Raji (cell line): ENCODE results near the gene EEF2K.

Experiments used
- POLR2A ChIP-seq: IDR thresholded peaks from 2 replicates; pipeline ENCODE4 v1.6.1; 2011; ENCODE audit warnings: low read depth, low read length, control low read depth; ENCODE audit not compliant: insufficient read depth

EEF2K gene

DNA sequence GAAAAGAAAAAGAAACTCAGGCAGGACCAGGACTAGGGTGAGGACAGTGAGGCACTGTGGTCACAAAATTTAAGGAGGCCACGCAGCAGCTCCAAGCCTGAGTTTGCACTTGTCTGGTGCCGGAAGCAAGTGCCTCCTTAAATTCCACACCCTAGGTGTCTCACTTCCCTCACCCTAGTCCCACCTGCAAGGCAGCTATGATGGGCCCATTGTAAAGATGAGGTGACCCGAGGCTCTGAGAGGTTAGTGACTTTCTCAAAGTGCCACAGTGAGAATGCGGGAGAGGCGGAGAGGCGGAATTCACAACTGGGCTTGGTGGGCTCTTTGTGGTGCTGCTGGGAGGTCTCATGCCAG lies 21.5 kb upstream of the EEF2K start:
- TF ChIP-seq POLR2A: no peak

DNA sequence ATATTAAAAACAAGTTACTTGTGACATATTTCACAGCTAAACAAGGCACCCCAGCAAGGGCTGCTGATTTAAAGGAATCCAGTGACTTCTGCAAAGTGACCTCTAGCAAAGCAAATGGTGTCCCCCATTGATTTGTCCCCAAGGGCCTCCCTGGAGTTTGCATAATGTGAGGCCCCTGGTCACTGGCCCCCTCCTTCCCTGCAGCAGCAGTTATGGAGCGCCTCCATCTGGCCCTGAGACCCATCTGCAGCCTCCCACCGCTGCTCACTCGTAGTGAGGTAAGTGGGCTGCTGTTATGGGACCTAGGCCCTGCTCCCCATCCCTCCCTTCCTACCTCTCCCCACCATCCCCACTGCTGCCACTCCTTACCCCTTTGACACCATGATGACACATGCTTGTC lies 19.6 kb upstream of the EEF2K start:
- TF ChIP-seq POLR2A: no peak

DNA sequence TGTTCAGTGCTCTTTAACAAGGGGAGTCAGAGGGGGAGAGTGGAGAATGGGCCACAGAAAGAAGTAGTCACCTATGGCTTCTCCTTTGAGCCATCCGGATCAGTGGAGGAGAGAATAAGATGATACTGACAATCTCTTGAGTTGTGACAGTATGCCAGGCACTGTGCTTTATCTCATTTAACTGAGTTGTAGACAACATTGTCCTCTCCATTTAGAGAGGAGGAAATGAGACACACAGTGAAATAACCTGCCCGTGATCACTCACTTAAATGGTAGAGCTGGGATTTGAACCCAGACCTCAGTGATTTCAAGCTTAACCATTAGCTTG lies 17.8 kb upstream of the EEF2K start:
- no peak for TF ChIP-seq POLR2A

DNA sequence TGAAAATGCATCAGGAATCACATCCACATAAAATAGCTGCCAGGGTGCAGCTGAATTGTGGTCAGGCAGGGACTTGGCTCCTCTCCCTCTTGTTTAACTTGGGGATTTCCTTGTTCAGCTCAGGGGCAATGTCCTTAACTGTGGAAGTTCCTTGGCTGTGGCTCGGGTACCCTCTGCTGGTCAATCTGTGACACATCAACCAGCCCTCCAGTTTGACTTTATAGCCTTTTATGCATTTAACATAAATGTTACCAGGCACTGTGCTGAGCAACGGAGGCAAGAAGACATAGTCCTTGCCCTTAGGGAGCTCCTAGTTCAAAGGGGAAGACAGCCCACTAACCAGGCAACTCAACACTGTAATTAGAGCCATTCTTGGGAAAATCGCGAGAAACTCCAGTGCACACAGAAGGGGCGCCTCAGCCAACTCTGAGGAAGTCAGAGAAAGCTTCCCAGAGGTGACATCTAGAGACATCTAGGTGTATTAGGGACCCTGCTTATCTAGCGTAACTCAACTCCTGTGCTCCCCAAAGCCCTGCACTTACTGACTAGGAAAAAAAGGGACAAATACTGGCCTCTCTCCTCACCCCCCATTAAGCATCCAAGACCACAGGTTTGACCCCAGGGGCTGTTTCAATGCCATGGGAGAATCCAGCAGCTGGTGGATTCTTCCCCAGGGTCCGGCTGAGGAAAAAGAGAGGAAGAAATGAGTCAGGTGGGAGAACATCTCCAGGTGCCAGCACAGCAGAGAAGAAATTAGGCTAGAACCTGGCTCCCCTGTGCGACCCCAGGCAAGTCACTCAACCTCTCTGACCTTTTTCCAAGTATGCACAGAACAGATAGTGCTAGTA lies 17.3 kb upstream of the EEF2K start:
- TF ChIP-seq POLR2A: no peak

DNA sequence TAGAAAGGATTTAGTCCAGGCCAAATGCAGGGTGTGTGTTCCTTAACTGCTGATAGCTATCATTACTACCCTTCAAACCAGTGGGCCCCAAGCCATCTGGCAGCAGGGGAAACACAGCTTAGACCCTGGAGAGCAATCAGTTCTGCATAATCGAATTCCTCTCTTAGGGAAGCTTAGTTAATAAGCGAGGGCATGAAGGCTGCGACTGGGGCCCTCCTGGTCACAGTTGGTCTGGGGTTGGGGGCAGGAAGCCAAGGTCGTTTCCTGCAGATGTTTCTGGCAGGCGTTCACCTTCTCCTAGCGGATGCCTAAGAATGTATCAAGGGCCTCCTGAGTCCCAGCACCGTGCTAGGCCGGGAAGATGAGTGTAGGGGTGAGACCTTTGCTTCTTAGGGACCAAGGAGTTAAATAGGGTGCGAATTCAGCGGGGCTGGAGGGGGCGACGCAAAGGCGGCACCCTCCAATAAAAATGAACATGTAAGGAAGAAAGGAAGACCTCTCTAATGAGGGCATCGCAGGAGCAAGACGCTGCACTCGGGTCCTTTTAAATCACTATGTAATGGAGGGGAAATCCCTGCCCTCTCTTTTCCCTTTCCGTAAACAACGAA lies 16.5 kb upstream of the EEF2K start:
- no peak for TF ChIP-seq POLR2A

DNA sequence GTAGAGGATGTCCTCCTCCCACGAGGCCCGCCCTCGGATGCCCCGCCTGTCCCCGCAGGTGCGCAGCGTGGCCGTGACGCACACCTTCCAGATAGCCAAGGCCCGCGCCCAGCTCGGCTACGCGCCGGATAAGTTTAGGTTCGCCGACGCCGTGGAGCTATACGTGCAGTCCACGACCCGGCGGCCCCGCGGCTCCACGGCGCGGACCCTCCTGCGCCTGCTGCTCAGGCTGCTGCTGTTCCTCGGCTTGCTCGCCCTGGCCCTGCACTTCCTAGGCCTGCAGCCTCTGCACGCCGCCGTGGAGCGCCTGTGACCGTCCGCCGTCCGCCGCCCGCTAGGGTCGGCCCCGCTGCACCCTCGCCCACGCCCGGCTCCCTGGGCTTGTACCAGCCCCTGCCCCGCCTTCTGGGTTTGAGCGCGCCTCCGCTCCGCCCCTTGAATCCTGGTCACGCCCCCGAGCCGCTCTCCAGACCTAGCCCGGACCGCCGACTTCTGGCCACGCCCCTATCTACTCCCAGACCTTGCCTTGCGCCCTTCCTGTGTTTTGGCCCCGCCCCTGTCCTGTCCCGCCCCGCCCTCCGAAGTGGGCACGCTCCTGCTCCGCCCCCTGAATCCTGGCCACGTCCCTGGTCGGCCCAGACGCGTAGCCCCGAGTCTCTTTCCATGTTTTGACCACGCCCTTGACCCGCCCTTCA lies 15.8 kb upstream of the EEF2K start:
- TF ChIP-seq POLR2A: peak; percentile 84

DNA sequence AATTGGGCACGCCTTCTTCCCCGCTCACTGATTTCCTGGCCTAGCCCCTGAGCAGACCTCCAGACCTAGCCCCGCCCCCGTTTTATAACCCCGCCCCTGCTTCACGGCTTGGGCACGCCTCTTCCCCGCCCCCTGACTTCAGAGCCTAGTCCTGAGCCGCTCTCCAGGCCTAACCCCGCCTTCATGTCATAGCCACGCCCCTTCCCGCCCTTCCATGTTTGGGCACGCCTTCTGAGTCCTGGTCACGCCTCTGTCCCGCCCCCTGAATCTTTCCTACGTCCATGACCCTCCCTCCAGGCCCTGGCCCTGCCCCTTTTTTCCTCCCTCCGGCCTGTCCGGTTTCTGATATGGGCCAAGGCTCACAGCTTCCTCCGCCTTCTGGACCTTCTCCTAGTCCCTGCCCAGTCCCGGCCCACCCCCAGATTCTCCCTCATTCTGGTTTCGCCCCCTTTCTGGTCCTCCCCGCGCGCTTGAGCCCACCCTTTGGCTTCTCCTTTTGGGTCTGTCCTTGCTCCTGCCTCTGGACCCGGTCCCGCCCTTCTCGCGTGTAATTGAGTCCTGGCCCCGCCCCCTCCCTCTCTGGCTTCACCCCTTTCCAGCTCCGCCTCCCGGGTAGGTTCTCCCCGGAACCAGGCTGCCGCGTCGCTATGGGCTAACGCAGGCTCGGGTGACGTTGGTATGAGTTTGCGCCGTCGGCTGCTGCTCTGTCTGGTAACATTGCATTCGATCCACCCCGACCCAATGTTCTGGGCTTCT lies 15.1 kb upstream of the EEF2K start:
- TF ChIP-seq POLR2A: peak; percentile 83

DNA sequence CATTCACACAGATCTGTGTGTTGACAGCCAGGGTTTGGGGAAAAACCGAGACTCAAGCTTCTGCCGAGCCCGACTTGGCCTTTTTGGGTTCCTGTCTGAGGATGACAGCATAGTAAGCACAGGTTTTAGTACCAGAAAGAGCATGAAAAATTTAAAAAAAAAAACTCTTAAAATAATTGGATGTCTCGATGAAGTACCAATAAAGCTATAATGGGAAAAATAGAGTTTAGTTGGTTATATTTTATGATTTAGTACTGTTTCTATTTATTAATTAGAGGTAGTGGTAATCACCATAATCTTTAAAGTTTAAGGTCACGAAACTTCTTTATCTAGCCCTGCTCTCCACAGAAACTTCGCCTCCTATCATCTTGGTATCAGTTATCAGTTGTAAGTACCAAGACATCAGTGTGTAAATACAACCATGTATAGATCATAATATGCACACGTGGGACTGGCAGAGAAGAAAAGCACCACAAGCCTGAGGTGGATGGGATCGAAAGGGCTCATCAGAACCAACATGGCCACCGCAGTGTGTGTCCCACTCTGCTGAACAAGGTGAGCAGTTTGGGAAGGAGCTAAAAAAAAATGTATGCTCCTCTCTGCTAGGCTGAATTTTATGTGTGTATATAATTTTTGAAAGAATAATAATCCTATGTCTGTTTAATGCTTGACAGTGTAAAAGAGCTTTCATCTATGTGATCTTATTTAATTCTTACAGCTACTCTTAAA lies 14.4 kb upstream of the EEF2K start:
- TF ChIP-seq POLR2A: no peak

DNA sequence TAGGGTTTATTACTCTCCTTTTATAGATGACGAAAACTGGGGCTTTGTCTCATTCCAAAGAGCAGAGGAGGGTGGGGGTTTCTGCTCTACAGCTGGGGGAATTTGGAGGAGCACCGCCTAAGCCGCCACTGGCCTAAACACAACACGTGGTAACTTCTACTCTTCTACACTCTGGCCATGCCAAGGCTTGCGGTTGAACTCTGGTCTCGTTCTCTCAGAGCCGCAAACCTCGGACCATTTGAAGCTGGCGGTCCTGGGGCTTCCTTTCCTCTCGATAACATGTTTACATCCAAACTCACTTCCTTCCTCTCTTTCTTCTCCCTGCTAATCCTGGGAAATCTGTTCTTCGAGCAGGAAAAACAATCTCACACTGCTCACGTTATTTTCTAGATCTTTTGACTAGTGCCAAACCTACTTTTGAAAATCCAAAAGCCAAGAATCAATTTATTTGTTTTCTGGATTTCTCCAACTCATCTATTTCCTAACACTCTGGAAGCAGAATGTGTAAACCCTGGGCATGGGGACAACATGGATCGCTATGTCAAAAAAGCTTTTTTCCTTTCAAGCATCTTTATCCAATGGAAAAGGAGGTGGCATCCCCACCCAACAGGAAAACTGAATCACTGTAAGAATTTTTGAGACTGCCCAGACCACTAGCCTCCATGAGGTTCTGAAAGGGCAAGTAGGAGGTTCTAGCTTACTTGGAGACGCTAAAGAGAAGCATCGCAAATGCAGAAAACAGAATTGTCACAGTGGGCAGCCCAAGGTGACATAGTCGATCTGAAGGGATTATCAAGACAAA lies 13.6 kb upstream of the EEF2K start:
- TF ChIP-seq POLR2A: peak; percentile 33; the same call in 1 of the 2 replicates

DNA sequence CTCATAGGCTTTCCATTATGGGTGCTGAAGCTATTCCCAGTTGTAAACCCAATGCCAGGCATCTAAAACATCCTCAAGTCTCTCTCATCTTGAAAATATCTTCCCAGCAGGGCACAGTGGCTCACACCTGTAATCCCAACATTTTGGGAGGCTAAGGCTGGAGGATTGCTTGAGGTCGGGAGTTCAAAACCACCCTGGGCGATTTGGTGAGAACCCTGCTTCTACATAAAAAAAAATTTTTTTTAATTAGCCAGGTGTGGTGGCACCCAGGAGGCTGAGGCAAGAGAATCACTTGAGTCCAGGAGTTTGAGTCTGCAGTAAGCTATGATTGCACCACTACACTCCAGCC lies 13.0 kb upstream of the EEF2K start:
- no peak for TF ChIP-seq POLR2A

DNA sequence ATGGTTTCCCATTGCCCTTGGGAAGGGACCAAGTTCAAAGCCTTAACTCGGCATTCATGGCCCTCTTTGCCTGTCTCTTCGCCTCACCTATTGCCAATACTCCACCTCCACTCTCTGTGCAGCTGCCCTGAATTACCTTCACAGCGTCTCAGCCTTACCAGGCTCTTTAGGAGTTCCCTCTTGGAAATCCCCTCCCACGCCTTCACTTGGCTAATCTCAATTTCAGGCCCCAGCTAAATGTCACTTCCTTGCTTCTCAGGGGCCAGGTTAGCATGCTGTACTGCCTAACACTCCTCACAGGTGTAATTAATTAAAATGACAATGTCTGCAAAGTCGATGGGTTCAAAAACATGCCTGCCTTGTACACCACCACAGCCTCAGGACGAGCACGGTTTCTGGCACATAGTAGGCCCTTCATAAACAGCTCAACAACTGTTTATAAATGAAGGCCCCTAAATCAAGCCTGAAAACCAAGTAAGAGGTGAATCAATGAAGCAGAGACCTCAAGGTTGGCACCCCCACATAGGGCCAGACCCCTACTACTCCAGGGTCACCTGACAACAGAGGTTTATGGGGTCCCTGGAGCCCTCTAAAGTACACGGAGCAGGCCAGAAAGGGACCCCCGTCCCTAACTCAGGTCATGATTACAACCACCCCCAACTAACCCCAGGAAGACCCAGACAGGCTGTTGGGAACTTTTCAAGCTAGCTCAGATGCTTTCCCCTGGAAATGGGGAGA lies 11.2 kb upstream of the EEF2K start:
- TF ChIP-seq POLR2A: no peak

DNA sequence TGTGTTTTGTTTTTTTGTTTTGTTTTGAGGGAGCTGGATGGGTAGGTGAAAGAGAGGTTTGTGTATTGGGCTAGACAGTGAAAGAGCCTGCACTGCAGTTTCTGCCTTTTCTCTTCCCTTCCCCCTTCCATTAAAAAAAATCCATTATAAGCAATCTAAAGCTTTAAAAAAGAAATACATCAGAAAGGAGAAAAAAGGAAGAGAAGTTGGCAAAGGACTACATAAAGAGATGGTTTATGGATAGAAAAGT lies 10.7 kb upstream of the EEF2K start:
- TF ChIP-seq POLR2A: no peak

DNA sequence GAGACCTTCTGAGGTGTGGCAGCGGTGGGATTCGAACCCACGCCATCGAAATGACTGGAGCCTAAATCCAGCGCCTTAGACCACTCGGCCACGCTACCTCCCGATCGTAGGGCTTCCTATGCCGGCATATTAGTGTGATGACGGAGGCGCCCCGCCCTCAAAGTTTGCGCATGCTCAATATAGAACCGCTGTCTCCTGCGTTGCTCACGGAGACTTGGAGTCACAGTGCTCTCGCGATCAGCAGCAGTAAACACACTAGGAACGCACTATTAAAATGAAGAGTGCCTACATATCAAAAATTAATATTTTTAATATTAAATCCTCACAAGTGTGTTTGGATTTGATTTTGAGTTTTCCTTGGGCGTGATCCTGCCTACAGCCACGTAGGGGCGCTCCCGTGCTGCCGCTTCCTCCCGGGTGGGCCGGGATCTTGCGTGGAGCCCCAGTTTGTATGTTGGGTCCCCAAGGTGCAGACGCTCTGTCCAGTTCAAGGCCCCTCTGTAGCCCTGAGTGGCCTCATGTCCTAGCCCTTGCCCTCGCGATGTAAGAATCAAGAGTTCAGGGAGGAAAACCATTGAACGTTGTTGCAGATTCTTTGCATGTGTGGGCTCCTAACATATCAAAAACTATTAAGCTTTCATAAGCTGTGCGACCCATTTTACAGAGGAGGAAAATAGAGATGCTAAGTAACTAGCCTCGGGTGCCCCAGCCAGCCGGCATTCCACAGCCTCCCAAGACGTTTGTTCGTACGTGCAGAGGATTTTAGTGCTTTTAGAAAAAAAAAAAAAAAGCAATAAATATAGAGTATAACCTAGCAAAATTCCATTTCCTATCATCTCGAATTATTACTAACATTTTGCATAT lies 10.2 kb upstream of the EEF2K start:
- peak; percentile 44; the same call in 1 of the 2 replicates for TF ChIP-seq POLR2A
